ENCODE data around the gene OBI1.

The OBI1 gene

DNA sequence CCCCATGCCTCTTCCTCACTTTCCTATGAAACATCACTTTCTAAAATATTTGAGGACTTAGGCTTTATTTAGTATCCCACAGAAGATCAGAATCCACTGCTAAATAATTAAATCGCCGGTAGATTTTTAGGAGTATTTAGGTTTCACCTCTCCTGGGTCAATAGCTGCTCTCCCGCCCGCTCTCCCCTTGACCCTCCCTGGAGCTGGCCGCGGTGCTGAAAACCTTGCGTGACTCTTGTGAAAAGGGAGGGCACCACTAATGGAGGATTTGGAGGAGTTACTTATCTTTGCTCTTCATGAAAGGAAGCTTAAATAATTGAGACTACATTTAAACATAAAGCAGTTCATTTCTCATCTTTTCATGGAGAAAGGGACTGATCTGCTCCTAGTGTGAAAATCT, 69.7 kb downstream of the OBI1 start:
- Histone ChIP-seq H3K27me3 (ENCODE audit: control insufficient read depth in 2 of 2, insufficient read depth in 2 of 2, low read length in 2 of 2) (peaks cover 27 to 35% of the 10 kb centered on the region in 2 donors), H3K36me3 (ENCODE audit: control insufficient read depth in 2 of 2, insufficient read depth in 2 of 2, low read length in 2 of 2) (no peaks in the 10 kb centered on the region), H3K27ac (ENCODE audit: low read depth in 2 of 2, low read length in 2 of 2) (no peak overlapping the region), H3K4me3 (ENCODE audit: low read length in 2 of 2) (no peak overlapping the region), H3K9ac (ENCODE audit: low read depth in 1 of 2, low read length in 2 of 2) (no peak overlapping the region), H3K9me3 (ENCODE audit: control insufficient read depth in 2 of 2, low read length in 2 of 2) (peaks cover 0 to 2% of the 10 kb centered on the region in 2 donors), H3K4me1 (ENCODE audit: control insufficient read depth in 2 of 2, insufficient read depth in 2 of 2, low read length in 2 of 2) (no peaks in the 10 kb centered on the region)

DNA sequence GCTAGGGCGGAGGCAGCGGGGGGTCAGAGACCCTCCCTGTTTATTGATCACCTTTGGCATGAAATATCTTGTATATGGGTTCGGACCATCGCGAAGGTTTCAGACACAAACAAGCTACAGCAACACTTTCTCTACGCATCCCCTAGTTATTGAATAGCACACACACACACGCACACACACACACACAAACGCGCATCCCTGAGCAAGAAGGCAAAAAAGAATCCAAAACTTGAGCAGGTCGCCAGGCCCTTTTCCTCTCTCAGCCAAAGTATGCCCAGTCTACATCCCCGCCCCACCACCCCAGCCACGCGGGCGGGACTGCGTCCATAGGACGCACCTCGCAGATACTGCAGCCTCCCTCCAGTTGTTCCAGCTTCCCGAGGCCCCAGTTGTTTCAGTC, 71.6 kb downstream of the OBI1 start:
- H3K27me3 ChIP-seq (ENCODE audit: control insufficient read depth in 2 of 2, insufficient read depth in 2 of 2, low read length in 2 of 2): peaks cover 13 to 17% of the 10 kb centered on the region in 2 donors

DNA sequence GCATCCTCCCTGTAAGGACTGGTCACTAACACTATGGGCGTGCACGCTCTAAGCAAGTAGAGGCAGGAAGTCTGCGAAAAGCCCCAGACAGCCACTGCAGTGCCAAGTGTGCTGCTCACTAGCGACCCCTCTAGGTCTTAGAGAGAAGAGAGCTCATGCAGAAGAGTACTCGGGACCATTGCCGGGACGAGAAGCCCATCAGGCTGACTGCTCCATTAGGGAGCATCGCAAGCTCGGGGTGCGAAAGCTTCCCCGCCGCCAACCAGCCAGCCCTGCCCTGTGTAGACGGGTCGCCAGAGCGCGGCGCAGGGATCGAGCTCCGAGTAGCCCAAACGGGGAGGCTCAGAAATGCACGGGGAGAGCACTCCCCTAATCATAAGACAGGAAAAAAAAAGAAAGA, 72.2 kb downstream of the OBI1 start:
- H3K4me1 ChIP-seq (ENCODE audit: control insufficient read depth in 2 of 2, insufficient read depth in 2 of 2, low read length in 2 of 2): no peaks in the 10 kb centered on the region
- H3K9me3 ChIP-seq (ENCODE audit: control insufficient read depth in 2 of 2, low read length in 2 of 2): peaks cover 0 to 2% of the 10 kb centered on the region in 2 donors
- H3K27me3 ChIP-seq (ENCODE audit: control insufficient read depth in 2 of 2, insufficient read depth in 2 of 2, low read length in 2 of 2): peaks cover 13 to 16% of the 10 kb centered on the region in 2 donors
- H3K36me3 ChIP-seq (ENCODE audit: control insufficient read depth in 2 of 2, insufficient read depth in 2 of 2, low read length in 2 of 2): no peaks in the 10 kb centered on the region
- H3K4me3 ChIP-seq (ENCODE audit: low read length in 2 of 2): no peak overlapping the region
- H3K9ac ChIP-seq (ENCODE audit: low read depth in 1 of 2, low read length in 2 of 2): no peak overlapping the region
- H3K27ac ChIP-seq (ENCODE audit: low read depth in 2 of 2, low read length in 2 of 2): no peak overlapping the region

More for the DNA sequence above, 71.6 kb downstream of the OBI1 start:
- Histone ChIP-seq H3K4me3 (ENCODE audit: low read length in 2 of 2) (no peak overlapping the region), H3K4me1 (ENCODE audit: control insufficient read depth in 2 of 2, insufficient read depth in 2 of 2, low read length in 2 of 2) (no peaks in the 10 kb centered on the region), H3K9ac (ENCODE audit: low read depth in 1 of 2, low read length in 2 of 2) (no peak overlapping the region), H3K9me3 (ENCODE audit: control insufficient read depth in 2 of 2, low read length in 2 of 2) (peaks cover 0 to 2% of the 10 kb centered on the region in 2 donors), H3K36me3 (ENCODE audit: control insufficient read depth in 2 of 2, insufficient read depth in 2 of 2, low read length in 2 of 2) (no peaks in the 10 kb centered on the region), H3K27ac (ENCODE audit: low read depth in 2 of 2, low read length in 2 of 2) (no peak overlapping the region)

DNA sequence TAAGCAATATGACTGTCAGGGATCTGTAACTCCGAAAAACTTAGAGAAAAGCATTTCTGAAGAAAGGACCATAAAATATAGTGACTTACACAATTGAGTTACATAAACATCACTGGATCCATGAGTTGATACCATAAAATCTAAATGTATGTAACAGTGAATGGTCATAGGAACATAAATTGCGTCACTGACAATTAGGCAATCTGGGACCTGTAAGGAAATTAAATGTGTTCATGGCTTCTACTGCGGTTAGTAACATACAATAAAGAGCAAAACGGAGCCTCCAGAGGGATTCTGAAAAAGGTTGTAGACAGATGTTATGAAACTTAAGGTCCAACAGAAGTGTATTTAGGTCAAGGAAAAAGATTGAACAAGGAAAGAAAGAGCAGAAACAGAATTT, 82.7 kb downstream of the OBI1 start:
- H3K27me3 ChIP-seq (ENCODE audit: control insufficient read depth in 2 of 2, insufficient read depth in 2 of 2, low read length in 2 of 2): peaks cover 0 to 2% of the 10 kb centered on the region in 2 donors
- H3K9me3 ChIP-seq (ENCODE audit: control insufficient read depth in 2 of 2, low read length in 2 of 2): no peaks in the 10 kb centered on the region
- H3K4me3 ChIP-seq (ENCODE audit: low read length in 2 of 2): no peak overlapping the region
- no peaks in the 10 kb centered on the region for H3K4me1 ChIP-seq (ENCODE audit: control insufficient read depth in 2 of 2, insufficient read depth in 2 of 2, low read length in 2 of 2)
- H3K27ac ChIP-seq (ENCODE audit: low read depth in 2 of 2, low read length in 2 of 2): no peak overlapping the region
- no peaks in the 10 kb centered on the region for H3K36me3 ChIP-seq (ENCODE audit: control insufficient read depth in 2 of 2, insufficient read depth in 2 of 2, low read length in 2 of 2)
- H3K9ac ChIP-seq (ENCODE audit: low read depth in 1 of 2, low read length in 2 of 2): no peak overlapping the region

DNA sequence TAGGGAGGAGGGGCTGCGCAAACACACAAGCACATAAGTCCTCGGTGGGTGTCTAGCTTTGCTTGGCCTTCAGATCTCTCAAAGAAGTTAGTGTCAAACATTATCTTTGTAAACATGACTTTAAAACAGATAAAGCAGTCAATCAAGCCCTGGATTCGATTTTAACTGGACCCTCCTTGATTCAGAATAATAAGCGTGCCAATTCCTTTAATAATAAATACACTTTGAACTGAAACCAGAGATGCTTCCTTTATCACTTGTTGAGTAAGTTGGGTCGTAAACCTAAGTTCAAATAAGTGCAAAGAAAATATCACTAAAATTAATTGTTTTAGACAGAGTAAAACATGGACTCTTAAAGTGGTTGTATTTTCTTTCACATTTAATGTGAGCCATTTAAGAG, 86.5 kb downstream of the OBI1 start:
- Histone ChIP-seq H3K27me3 (ENCODE audit: control insufficient read depth in 2 of 2, insufficient read depth in 2 of 2, low read length in 2 of 2) (peaks cover 0 to 2% of the 10 kb centered on the region in 2 donors), H3K4me1 (ENCODE audit: control insufficient read depth in 2 of 2, insufficient read depth in 2 of 2, low read length in 2 of 2) (no peaks in the 10 kb centered on the region), H3K9ac (ENCODE audit: low read depth in 1 of 2, low read length in 2 of 2) (no peak overlapping the region), H3K36me3 (ENCODE audit: control insufficient read depth in 2 of 2, insufficient read depth in 2 of 2, low read length in 2 of 2) (no peaks in the 10 kb centered on the region), H3K9me3 (ENCODE audit: control insufficient read depth in 2 of 2, low read length in 2 of 2) (no peaks in the 10 kb centered on the region), H3K4me3 (ENCODE audit: low read length in 2 of 2) (no peak overlapping the region), H3K27ac (ENCODE audit: low read depth in 2 of 2, low read length in 2 of 2) (no peak overlapping the region)

DNA sequence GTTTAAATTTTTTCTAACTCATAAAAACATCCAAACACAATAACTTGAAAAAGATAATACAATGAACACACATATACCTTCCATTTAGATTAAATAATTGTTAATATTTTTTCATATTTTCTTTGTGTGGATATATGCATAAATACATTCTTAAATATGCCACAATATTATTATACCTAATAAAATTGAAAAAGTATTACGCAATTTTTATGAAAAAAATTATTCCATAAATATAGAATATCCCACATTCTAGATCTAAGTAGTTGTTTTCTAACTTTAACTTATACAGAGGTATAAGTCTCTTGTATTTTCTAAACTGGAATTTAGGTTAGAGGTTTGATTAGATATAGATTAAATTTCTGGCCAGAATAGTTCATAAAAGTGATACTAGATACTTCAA, 89.9 kb downstream of the OBI1 start:
- H3K27me3 ChIP-seq (ENCODE audit: control insufficient read depth in 2 of 2, insufficient read depth in 2 of 2, low read length in 2 of 2): peaks cover 0 to 2% of the 10 kb centered on the region in 2 donors
- no peaks in the 10 kb centered on the region for H3K4me1 ChIP-seq (ENCODE audit: control insufficient read depth in 2 of 2, insufficient read depth in 2 of 2, low read length in 2 of 2)
- H3K4me3 ChIP-seq (ENCODE audit: low read length in 2 of 2): no peak overlapping the region
- no peaks in the 10 kb centered on the region for H3K9me3 ChIP-seq (ENCODE audit: control insufficient read depth in 2 of 2, low read length in 2 of 2)
- H3K27ac ChIP-seq (ENCODE audit: low read depth in 2 of 2, low read length in 2 of 2): no peak overlapping the region
- H3K36me3 ChIP-seq (ENCODE audit: control insufficient read depth in 2 of 2, insufficient read depth in 2 of 2, low read length in 2 of 2): no peaks in the 10 kb centered on the region
- H3K9ac ChIP-seq (ENCODE audit: low read depth in 1 of 2, low read length in 2 of 2): no peak overlapping the region

DNA sequence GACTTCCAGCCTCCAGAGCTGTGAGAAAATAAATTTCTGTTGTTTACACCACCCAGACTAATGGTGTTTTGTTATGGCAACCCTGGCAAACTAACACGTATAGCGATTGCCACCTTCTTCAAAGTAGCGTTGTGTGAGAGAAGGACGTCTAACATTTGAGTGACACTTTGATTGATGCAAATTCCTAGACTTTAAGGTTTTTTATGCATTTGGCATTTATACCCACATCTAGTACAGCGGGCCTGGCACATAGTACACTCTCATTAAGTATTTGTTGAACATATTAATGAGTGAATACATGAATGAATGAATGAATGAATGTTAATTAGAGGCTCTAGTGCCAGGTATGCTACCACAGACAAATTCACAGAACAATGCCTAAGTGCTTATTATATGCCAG, 92.3 kb downstream of the OBI1 start:
- H3K27ac ChIP-seq (ENCODE audit: low read depth in 2 of 2, low read length in 2 of 2): no peak overlapping the region
- H3K27me3 ChIP-seq (ENCODE audit: control insufficient read depth in 2 of 2, insufficient read depth in 2 of 2, low read length in 2 of 2): peaks cover 0 to 2% of the 10 kb centered on the region in 2 donors
- no peak overlapping the region for H3K9ac ChIP-seq (ENCODE audit: low read depth in 1 of 2, low read length in 2 of 2)
- no peaks in the 10 kb centered on the region for H3K36me3 ChIP-seq (ENCODE audit: control insufficient read depth in 2 of 2, insufficient read depth in 2 of 2, low read length in 2 of 2)
- H3K4me3 ChIP-seq (ENCODE audit: low read length in 2 of 2): no peak overlapping the region
- H3K4me1 ChIP-seq (ENCODE audit: control insufficient read depth in 2 of 2, insufficient read depth in 2 of 2, low read length in 2 of 2): no peaks in the 10 kb centered on the region
- H3K9me3 ChIP-seq (ENCODE audit: control insufficient read depth in 2 of 2, low read length in 2 of 2): no peaks in the 10 kb centered on the region

Measured in mucosa of rectum (tissue), 2 donors.